K562 (cell line): ENCODE measurements around the gene OSBPL3. TPM values are rescaled to one million over a fixed set of nuclear protein-coding genes. Genes with fewer than 3 reads are reported as not detected.
A peak's percentile ranks its signal among the peaks of the same experiment; 100 is the strongest.

ENCODE experiments used
- ATAC-seq: fragments of 200-7000 bp; cut with Tn5 transposase; 3 replicates; pipeline ENCODE4 v1.9.1; 2020; ENCODE audit warnings: moderate library complexity
- BruUV-seq: library from RNA; stranded (reverse); fragments of 400-500 nt; replicated peaks from 2 replicates; lab custom pipeline; 2021; lab: Mats Ljungman, UMichigan
- CTCF ChIA-PET: fragments of 300-600 bp; formaldehyde crosslinking; extraction: SDS; loops from one replicate; lab custom pipeline; 2021; ENCODE audit warnings: low intra/inter-chr PET ratio; lab: Yijun Ruan, JAX
- POLR2A ChIA-PET: fragments of 300-600, 350-650 bp; sonication (Branson Sonifier 250); formaldehyde crosslinking; extraction: SDS; loops from one replicate; lab custom pipeline; 2021; ENCODE audit warnings: antibody characterized with exemption, inconsistent platforms; lab: Yijun Ruan, JAX
- DNase-seq, 4 experiments: peaks; one replicate each; pipeline versions ENCODE4 v3.0.0 to v3.0.0-alpha.2; 2011 to 2018; ENCODE audit warnings: low spot score in 3 of 4, mixed read lengths in 3 of 4; ENCODE audit errors: extremely low read depth in 1 of 4
- FAIRE-seq: peaks from 2 replicates; lab custom pipeline; 2011; peaks lifted over from hg19 to GRCh38; lab: Jason Lieb, UNC
- H2AFZ ChIP-seq: 2 replicates; pipeline ENCODE4 v1.6.0; 2011; ENCODE audit warnings: low read depth, low read length, control low read depth, inconsistent platforms
- H3K27ac ChIP-seq: fragments of 200-600 bp; 3 replicates; pipeline ENCODE4 v1.8.0; 2011; ENCODE audit warnings: low read depth, mild to moderate bottlenecking, control low read depth, inconsistent platforms, low read length, moderate library complexity, mixed read lengths; ENCODE audit errors: extremely low read depth
- H3K27me3 ChIP-seq, 2 experiments: fragments of 300-600 bp in 1 of 2; 2 replicates in 1 of 2; 3 replicates in 1 of 2; pipeline versions ENCODE4 v1.6.0 to v1.8.0; 2011; ENCODE audit warnings: inconsistent platforms in 2 of 2, low read length in 2 of 2, mild to moderate bottlenecking in 1 of 2, mixed read lengths in 1 of 2, moderate library complexity in 1 of 2; ENCODE audit not compliant: control insufficient read depth in 2 of 2, insufficient read depth in 2 of 2
- H3K36me3 ChIP-seq: fragments of 300-600 bp; 3 replicates; pipeline ENCODE4 v1.8.0; 2011; ENCODE audit warnings: mild to moderate bottlenecking, low read length, inconsistent platforms; ENCODE audit not compliant: control insufficient read depth, insufficient read depth
- H3K4me1 ChIP-seq, 2 experiments: fragments of 200-600 bp in 1 of 2; replicated peaks in 1 of 2; 2 replicates in 1 of 2; 3 replicates in 1 of 2; pipeline versions ENCODE4 v1.5.1 to v1.8.0; 2011; ENCODE audit warnings: inconsistent platforms in 2 of 2, low read length in 2 of 2, mild to moderate bottlenecking in 1 of 2, mixed read lengths in 1 of 2, moderate library complexity in 1 of 2; ENCODE audit not compliant: control insufficient read depth in 2 of 2, insufficient read depth in 2 of 2
- H3K4me2 ChIP-seq: 2 replicates; pipeline ENCODE4 v1.6.1; 2011; ENCODE audit warnings: low read length, control low read depth, inconsistent platforms, mixed read lengths; ENCODE audit not compliant: insufficient read depth
- H3K4me3 ChIP-seq: fragments of 200-600 bp; sonication (generic), shearing (Covaris generic); 2 replicates; pipeline ENCODE4 v1.5.1; 2016; ENCODE audit warnings: control low read depth, inconsistent platforms
- H3K79me2 ChIP-seq: fragments of 200-600 bp; 3 replicates; pipeline ENCODE4 v1.8.0; 2011; ENCODE audit warnings: low read length, inconsistent platforms; ENCODE audit not compliant: control insufficient read depth, insufficient read depth
- H3K9ac ChIP-seq, 2 experiments: 2 replicates each; pipeline versions ENCODE4 v1.6.0 to v1.6.1; 2011; ENCODE audit warnings: low read depth in 2 of 2, low read length in 2 of 2, control low read depth in 1 of 2, inconsistent platforms in 1 of 2, mild to moderate bottlenecking in 1 of 2, mixed read lengths in 1 of 2; ENCODE audit not compliant: insufficient read depth in 1 of 2
- H3K9me1 ChIP-seq: one replicate; pipeline ENCODE4 v1.6.0; 2011; ENCODE audit warnings: inconsistent platforms, mild to moderate bottlenecking, low read length, moderate library complexity; ENCODE audit not compliant: control insufficient read depth, insufficient read depth
- H3K9me3 ChIP-seq: replicated peaks from 2 replicates; pipeline ENCODE4 v1.5.1; 2011; ENCODE audit warnings: low read depth, low read length, inconsistent platforms; ENCODE audit not compliant: control insufficient read depth, insufficient read depth
- H4K20me1 ChIP-seq: replicated peaks from 2 replicates; pipeline ENCODE4 v1.6.1; 2011; ENCODE audit warnings: low read length, inconsistent platforms, mixed read lengths; ENCODE audit not compliant: control insufficient read depth, insufficient read depth
- CBX2 ChIP-seq: fragments of 200-600 bp; sonication (generic); IDR thresholded peaks from one replicate; pipeline ENCODE4 v1.6.1; 2012; ENCODE audit warnings: mild to moderate bottlenecking, low read length, inconsistent platforms; ENCODE audit not compliant: insufficient read depth, poor library complexity, severe bottlenecking
- EHMT2 ChIP-seq: fragments of 450-650 bp; IDR thresholded peaks from 2 replicates; pipeline ENCODE4 v1.6.1; 2018; ENCODE audit warnings: antibody characterized with exemption
- NFIC ChIP-seq: fragments of 450-650 bp; IDR thresholded peaks from 2 replicates; pipeline ENCODE4 v1.6.1; 2017; ENCODE audit warnings: mild to moderate bottlenecking, inconsistent platforms
- NR2C1 ChIP-seq, 2 experiments: fragments of 450-650 bp; IDR thresholded peaks; 2 replicates each; pipeline ENCODE4 v1.6.1; 2017; ENCODE audit warnings: mild to moderate bottlenecking in 2 of 2, antibody characterized with exemption in 1 of 2, inconsistent platforms in 1 of 2, missing compliant biosample characterization in 1 of 2, missing genetic modification characterization in 1 of 2
- POLR2G ChIP-seq: fragments of 200-400 bp; formaldehyde crosslinking; IDR thresholded peaks from 2 replicates; pipeline ENCODE4 v1.6.1; 2017; ENCODE audit warnings: low read depth, mild to moderate bottlenecking, antibody characterized with exemption, low read length, moderate library complexity
- PYGO2 ChIP-seq: fragments of 450-650 bp; IDR thresholded peaks from 2 replicates; pipeline ENCODE4 v1.6.1; 2016; ENCODE audit warnings: mild to moderate bottlenecking, missing genetic modification characterization, moderate library complexity, missing compliant biosample characterization
- RBM39 ChIP-seq: fragments of 200-400 bp; formaldehyde crosslinking; optimal IDR thresholded peaks from 2 replicates; pipeline ENCODE3; 2018; ENCODE audit warnings: low read depth, low read length
- SMARCC2 ChIP-seq: fragments of 450-650 bp; IDR thresholded peaks from 2 replicates; pipeline ENCODE4 v1.6.1; 2017; ENCODE audit warnings: antibody characterized with exemption, moderate library complexity, mild to moderate bottlenecking, low read depth
- THRAP3 ChIP-seq: fragments of 450-650 bp; IDR thresholded peaks from 2 replicates; pipeline ENCODE4 v1.6.1; 2016; ENCODE audit warnings: mild to moderate bottlenecking, inconsistent platforms, borderline replicate concordance
- ZNF696 ChIP-seq: fragments of 250-450 bp; sonication (Bioruptor Pico); conservative IDR thresholded peaks from 2 replicates; pipeline ENCODE4 v1.4.0; 2020; ENCODE audit warnings: mild to moderate bottlenecking, moderate library complexity
- WGBS: fragments of 100-300 bp; shearing (Covaris generic); methylation state at CpG from one replicate; pipeline ENCODE4 v1.1.6; 2016; ENCODE audit warnings: low coverage, mixed read lengths; ENCODE audit not compliant: insufficient coverage; ENCODE audit errors: missing lambda C conversion rate; 5-methylcytosine and 5-hydroxymethylcytosine counted together
- in situ Hi-C: fragments of 300-500 bp; cut with MboI; formaldehyde crosslinking; loops from 4 replicates; pipeline ENCODE4 v1.15.0; 2018; ENCODE audit warnings: inconsistent platforms, mixed read lengths
- intact Hi-C: fragments of 100-400 bp; cut with micrococcal nuclease; formaldehyde crosslinking; loops from 2 replicates; pipeline ENCODE4 v1.14.2; 2022
- polyA plus RNA-seq, 8 experiments: library from polyadenylated mRNA; depleted of rRNA in 4 of 8; stranded (reverse) in 5 of 8; unstranded in 3 of 8; fragments of >200 nt; fragmentation: Nextera tagmentation in 2 of 8; fragmentation: Illumina TruSeq in 1 of 8; extraction: Ambion mirVana in 2 of 8; extraction: Trizol in 1 of 8; gene quantifications; 2 replicates each; pipeline versions ENCODE4 v1.2.1 to v1.2.3, GENCODE V29; 2011 to 2014; ENCODE audit warnings: inconsistent platforms in 1 of 8, missing spikeins in 1 of 8
- total RNA-seq, 7 experiments: library from RNA; depleted of rRNA in 6 of 7; stranded (reverse); fragments of >200 nt in 6 of 7; fragmentation: Illumina TruSeq in 2 of 7; extraction: Trizol in 2 of 7; gene quantifications; 2 replicates each; pipeline versions ENCODE4 v1.2.1 to v1.2.3, GENCODE V29; 2011 to 2021; ENCODE audit warnings: low replicate concordance in 1 of 7
- TF ChIP-seq, protein P1 (sequence below): fragments of 250-450 bp; sonication (Bioruptor Pico); IDR thresholded peaks from 2 replicates; pipeline ENCODE4 v1.8.0; 2022; ENCODE audit warnings: moderate library complexity, mild to moderate bottlenecking, inconsistent platforms
- TF ChIP-seq, protein P2 (sequence below): sonication (generic); IDR thresholded peaks from 2 replicates; pipeline ENCODE4 v1.6.1; 2016

Gene OSBPL3
- total and polyA plus RNA-seq, 9 of the 15 experiments (the other 6 are each of a cell fraction or from before 2014, with no cell fraction given), result 4.8 to 37.2 (median 26.5) TPM

- BruUV-seq, result no TSS peak
- Histone ChIP-seq H3K9me3 (no peaks in the 10 kb centered on the region), H3K4me1 (peaks cover 10 to 25% of the 10 kb centered on the region in 2 experiments), H4K20me1 (no peaks in the 10 kb centered on the region), H3K4me2 (no peak overlapping the region), H3K9me1 (peaks cover 3% of the 10 kb centered on the region), H3K79me2 (no peaks in the 10 kb centered on the region), H3K9ac (0 out of 4 replicates have a peak overlapping the region, but pooled peaks of 1 of the 2 experiments have one; percentile 43), H3K4me3 (no peak overlapping the region), H3K36me3 (peaks cover 38% of the 10 kb centered on the region), H3K27me3 (no peaks in the 10 kb centered on the region), H2AFZ (no peak overlapping the region), H3K27ac (no peak overlapping the region)
- FAIRE-seq (no peak), DNase-seq (no peak), ATAC-seq (no peak)
- TF ChIP-seq CBX2 (no peak), NFIC (no peak), ZNF696 (no peak), SMARCC2 (no peak), RBM39 (no peak), EHMT2 (no peak), POLR2G (no peak), THRAP3 (no peak), PYGO2 (tag) (no peak), NR2C1 (IDR thresholded peaks at IDR 0.05) (no peak), NR2C1 (tag; IDR thresholded peaks at IDR 0.05) (no peak)
- TF ChIP-seq, protein P1, sequence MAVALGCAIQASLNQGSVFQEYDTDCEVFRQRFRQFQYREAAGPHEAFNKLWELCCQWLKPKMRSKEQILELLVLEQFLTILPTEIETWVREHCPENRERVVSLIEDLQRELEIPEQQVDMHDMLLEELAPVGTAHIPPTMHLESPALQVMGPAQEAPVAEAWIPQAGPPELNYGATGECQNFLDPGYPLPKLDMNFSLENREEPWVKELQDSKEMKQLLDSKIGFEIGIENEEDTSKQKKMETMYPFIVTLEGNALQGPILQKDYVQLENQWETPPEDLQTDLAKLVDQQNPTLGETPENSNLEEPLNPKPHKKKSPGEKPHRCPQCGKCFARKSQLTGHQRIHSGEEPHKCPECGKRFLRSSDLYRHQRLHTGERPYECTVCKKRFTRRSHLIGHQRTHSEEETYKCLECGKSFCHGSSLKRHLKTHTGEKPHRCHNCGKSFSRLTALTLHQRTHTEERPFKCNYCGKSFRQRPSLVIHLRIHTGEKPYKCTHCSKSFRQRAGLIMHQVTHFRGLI (CRISPR knock-in tag), result no peak
- TF ChIP-seq, protein P2, sequence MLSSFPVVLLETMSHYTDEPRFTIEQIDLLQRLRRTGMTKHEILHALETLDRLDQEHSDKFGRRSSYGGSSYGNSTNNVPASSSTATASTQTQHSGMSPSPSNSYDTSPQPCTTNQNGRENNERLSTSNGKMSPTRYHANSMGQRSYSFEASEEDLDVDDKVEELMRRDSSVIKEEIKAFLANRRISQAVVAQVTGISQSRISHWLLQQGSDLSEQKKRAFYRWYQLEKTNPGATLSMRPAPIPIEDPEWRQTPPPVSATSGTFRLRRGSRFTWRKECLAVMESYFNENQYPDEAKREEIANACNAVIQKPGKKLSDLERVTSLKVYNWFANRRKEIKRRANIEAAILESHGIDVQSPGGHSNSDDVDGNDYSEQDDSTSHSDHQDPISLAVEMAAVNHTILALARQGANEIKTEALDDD, result no peak
- intact Hi-C loops (no loop called here), in situ Hi-C loops (no loop called here)
- CTCF ChIA-PET, result no interaction called here
- POLR2A ChIA-PET, result interaction anchor here (0.7 kb wide), 1 partner anchor 11 kb away, joined by 3 read pairs; no protein-coding TSS in a partner anchor
- 96% methylated on average over 24 of the region's 25 CpGs for WGBS
Measured at GRCh38 chr7:24834128-24834798, 145.7 kb downstream of the OSBPL3 start.
